ENCODE data around the gene ABCC12.

GRCh38 chr16:48128769-48129168 is 27.0 kb downstream of the ABCC12 start:
- no peak for TF ChIP-seq POLR2A (IDR thresholded peaks at IDR 0.05; ENCODE audit: low read depth, low read length)
- no peak for TF ChIP-seq CTCF (IDR thresholded peaks at IDR 0.05; ENCODE audit: extremely low read depth in 1 of 2, insufficient read depth in 1 of 2, low read depth in 1 of 2, low read length in 2 of 2)
- no peak for TF ChIP-seq GATA2 (IDR thresholded peaks at IDR 0.05; ENCODE audit: insufficient read depth, insufficient read length, low read depth, low read length)
- no peak for TF ChIP-seq FOS (IDR thresholded peaks at IDR 0.05; ENCODE audit: borderline replicate concordance, insufficient read depth, low read length)
- TF ChIP-seq MYC (IDR thresholded peaks at IDR 0.05; ENCODE audit: low read depth, low read length): no peak

All from endothelial cell of umbilical vein (primary cell).